ENCODE data around the gene OBSL1. TPM values are rescaled to one million over a fixed set of nuclear protein-coding genes. Genes with fewer than 3 reads are reported as not detected.

Gene OBSL1
- total RNA-seq, 4 donors from 2014 or later: 33.2 to 75.7 (median 43.7) TPM

DNA sequence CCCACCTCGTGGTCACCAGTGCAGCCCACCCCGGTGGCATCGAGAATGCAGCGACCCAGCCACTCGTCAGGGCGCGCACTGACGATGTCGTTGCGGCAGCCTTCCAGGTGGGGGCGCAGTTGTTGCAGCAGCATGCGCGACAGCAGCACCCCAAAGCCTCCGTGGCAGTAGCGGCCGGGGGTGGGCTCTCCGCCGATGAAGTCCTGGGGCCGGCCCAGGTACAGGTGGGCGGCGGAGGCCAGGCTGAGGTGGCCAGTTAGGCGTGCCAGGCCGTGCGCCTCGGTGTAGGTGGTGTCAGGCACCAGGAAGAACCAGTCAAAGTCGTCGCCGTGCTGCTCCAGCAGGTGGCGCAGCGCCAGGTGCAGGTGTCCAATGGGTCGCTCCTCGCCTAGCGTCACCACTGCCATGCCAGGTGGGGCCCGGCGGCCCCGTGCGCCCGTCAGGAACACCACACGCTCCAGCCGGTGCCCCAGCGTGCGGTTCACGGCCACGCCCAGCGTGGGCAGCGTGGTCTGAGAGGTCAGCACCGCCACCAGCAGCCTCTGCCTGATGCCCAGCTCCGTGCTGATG lies 29.6 kb downstream of the OBSL1 start:
- TF ChIP-seq EP300 (IDR thresholded peaks at IDR 0.05): no peak
- TF ChIP-seq POLR2AphosphoS5 (IDR thresholded peaks at IDR 0.05): peak in 1 of 3 donors; percentile 20
- TF ChIP-seq, protein P1, sequence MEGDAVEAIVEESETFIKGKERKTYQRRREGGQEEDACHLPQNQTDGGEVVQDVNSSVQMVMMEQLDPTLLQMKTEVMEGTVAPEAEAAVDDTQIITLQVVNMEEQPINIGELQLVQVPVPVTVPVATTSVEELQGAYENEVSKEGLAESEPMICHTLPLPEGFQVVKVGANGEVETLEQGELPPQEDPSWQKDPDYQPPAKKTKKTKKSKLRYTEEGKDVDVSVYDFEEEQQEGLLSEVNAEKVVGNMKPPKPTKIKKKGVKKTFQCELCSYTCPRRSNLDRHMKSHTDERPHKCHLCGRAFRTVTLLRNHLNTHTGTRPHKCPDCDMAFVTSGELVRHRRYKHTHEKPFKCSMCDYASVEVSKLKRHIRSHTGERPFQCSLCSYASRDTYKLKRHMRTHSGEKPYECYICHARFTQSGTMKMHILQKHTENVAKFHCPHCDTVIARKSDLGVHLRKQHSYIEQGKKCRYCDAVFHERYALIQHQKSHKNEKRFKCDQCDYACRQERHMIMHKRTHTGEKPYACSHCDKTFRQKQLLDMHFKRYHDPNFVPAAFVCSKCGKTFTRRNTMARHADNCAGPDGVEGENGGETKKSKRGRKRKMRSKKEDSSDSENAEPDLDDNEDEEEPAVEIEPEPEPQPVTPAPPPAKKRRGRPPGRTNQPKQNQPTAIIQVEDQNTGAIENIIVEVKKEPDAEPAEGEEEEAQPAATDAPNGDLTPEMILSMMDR (IDR thresholded peaks at IDR 0.05): peak; percentile 87 to 93
- Histone ChIP-seq H3K9me3 (no peaks in the 10 kb centered on the region), H3K4me1 (peaks cover 35% of the 10 kb centered on the region), H3K27me3 (no peaks in the 10 kb centered on the region), H3K36me3 (peaks cover 24% of the 10 kb centered on the region), H3K27ac (no peak overlapping the region), H3K4me3 (peak overlapping the region; percentile 42)
- WGBS: 8% methylated on average over 10 of the region's 48 CpGs
- DNase-seq (ENCODE audit: low spot score in 2 of 2): peak in 1 of 2 donors; percentile 83

DNA sequence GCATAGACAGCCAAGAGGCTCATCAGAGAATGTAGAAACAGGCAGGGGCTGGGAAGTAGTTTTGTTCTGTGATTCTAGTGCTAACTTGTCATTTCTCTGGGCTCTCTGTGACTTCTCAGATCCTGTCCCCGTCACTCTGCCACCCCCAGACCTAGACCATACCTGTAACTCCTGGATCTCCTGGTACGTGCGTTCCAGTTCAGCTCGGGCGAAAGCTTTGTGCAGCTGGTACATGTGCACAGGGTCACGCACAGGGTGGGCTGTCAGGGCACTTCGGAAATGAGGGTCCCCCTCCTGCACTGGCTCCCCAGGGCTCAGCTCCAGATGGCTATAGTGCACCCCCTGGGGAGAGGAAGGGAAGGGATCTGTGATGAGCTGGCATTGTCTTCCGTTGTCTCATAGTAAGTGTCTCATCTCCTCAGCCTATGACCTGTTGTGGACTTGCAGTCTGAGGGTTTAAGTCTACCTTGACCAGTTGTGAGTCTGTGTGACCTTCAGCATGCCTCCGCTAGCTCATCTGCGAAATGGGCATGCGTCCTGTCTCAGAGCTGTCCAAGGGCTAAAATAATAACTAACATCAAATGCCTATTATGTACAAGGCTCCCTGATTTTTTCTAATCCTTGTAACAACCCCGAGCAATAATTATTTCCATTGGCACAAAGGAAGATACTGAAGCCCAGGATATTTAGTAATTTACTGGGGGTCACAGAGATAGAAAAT lies 30.4 kb downstream of the OBSL1 start:
- Histone ChIP-seq H3K9me3 (no peaks in the 10 kb centered on the region), H3K4me1 (peaks cover 35% of the 10 kb centered on the region), H3K27ac (no peak overlapping the region), H3K36me3 (peaks cover 24% of the 10 kb centered on the region), H3K4me3 (no peak overlapping the region), H3K27me3 (no peaks in the 10 kb centered on the region)
- no peak for DNase-seq (ENCODE audit: low spot score in 2 of 2)
- WGBS: 93% methylated on average over 10 of the region's 12 CpGs
- TF ChIP-seq, protein P1 (IDR thresholded peaks at IDR 0.05): no peak
- no peak for TF ChIP-seq EP300 (IDR thresholded peaks at IDR 0.05)
- TF ChIP-seq POLR2AphosphoS5 (IDR thresholded peaks at IDR 0.05): no peak
- TF ChIP-seq POLR2A (IDR thresholded peaks at IDR 0.05): no peak

DNA sequence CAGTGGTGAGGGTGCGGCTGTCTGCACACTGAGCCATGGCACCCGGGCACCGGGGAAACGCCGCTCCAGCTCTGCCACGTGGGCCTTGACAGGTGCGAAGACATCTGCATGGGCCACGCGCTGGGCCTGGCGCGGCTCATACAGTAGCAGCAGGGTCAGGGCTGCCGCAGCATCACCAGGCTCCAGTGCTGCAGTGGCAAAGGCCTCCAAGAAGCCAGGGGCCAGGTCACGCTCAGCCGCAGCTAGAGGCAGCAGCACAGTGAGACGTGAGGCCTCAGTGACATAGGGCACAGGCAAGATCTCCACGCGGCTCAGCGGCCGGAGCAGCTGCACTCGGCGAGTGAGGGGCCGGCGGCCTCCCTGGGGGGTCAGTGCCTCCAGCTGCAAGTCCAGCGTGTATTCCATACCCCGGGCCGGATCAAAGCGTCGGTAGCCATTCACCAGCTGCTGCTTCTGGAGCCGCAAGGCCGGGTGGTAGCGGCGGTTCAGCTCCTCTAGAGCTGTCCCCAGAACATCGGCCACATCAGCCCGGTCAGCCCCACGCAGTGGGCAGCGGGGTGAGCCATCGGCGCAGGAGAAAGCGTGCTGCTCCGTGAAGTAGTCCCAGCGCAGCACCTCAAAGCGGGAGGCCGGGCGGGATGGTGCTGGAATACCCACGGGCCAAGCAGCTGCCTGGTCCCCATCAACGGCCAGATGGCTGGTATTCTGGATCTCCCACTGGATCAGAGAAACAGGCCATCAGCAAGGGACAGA lies 31.2 kb downstream of the OBSL1 start:
- 94% methylated on average over 6 of the region's 46 CpGs for whole genome bisulfite sequencing
- Histone ChIP-seq H3K9me3 (no peaks in the 10 kb centered on the region), H3K36me3 (peaks cover 24% of the 10 kb centered on the region), H3K4me3 (no peak overlapping the region), H3K27ac (no peak overlapping the region), H3K27me3 (no peaks in the 10 kb centered on the region), H3K4me1 (peaks cover 35% of the 10 kb centered on the region)
- TF ChIP-seq POLR2AphosphoS5 (IDR thresholded peaks at IDR 0.05): no peak
- TF ChIP-seq, protein P1 (IDR thresholded peaks at IDR 0.05): no peak
- no peak for TF ChIP-seq EP300 (IDR thresholded peaks at IDR 0.05)
- TF ChIP-seq POLR2A (IDR thresholded peaks at IDR 0.05): no peak
- no peak for DNase-seq (ENCODE audit: low spot score in 2 of 2)

DNA sequence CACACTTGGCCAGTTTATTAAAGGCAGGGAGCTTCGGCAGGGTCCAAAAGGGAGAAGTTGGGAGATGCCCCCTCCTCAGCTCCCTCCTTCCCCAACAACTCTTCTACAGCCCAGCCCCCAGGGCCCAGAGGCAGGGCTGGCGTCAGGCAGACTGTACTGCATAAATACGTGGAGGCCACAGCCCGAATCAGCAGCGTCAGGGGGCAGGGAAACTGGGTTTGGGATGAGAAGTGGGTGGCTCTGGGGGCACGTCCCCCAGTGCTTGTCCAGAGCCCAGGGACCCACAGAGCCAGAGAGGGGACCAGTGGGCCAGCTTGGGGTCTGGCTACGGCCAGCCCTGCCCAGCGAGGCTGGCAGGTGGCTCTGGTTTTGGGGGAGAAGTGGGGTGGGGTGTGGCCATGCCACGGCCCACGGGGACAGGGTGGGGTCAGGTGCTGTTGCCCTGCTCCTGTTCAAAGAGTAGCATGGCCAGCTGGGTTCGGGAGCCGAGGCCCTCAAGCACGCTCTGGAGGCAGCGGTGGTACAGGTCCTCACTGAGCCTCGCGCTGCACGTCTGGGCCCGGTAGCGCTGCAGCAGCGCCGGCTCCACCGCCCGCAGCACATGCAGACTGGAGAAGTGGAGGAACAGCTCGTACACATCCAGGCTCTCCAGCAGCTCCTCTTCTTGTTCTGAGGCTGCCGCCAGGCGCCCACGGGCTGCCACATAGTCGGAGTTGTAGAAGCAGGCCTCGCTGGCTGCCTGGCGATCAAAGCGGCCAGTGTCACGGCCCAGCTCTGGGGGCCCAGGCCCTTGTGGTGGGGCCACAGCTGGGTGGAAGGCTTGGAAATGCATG lies 32.2 kb downstream of the OBSL1 start:
- Histone ChIP-seq H3K36me3 (peaks cover 24% of the 10 kb centered on the region), H3K27ac (no peak overlapping the region), H3K9me3 (no peaks in the 10 kb centered on the region), H3K4me3 (no peak overlapping the region), H3K27me3 (no peaks in the 10 kb centered on the region), H3K4me1 (peaks cover 31% of the 10 kb centered on the region)
- no peak for DNase-seq (ENCODE audit: low spot score in 2 of 2)
- 85% methylated on average over 15 of the region's 32 CpGs for WGBS
- TF ChIP-seq, protein P1 (IDR thresholded peaks at IDR 0.05): no peak
- no peak for TF ChIP-seq POLR2A (IDR thresholded peaks at IDR 0.05)
- no peak for TF ChIP-seq POLR2AphosphoS5 (IDR thresholded peaks at IDR 0.05)
- no peak for TF ChIP-seq EP300 (IDR thresholded peaks at IDR 0.05)

Measured in suprapubic skin (tissue), 4 donors.